H9 (cell line): ENCODE results near the gene DCLK2. TPM values are rescaled to one million over a fixed set of nuclear protein-coding genes. Genes with fewer than 3 reads are reported as not detected.

Experiments
- DNase-seq: peaks from one replicate; pipeline ENCODE4 v3.0.0-alpha.2; 2017
- H2AFZ ChIP-seq: one replicate; pipeline ENCODE4 v1.6.1; 2013; ENCODE audit warnings: mild to moderate bottlenecking, low read length, control low read depth, moderate library complexity
- H2AK5ac ChIP-seq: 2 replicates; pipeline ENCODE4 v1.6.1; 2013; ENCODE audit warnings: low read length, control low read depth, mixed read lengths; ENCODE audit not compliant: insufficient read length
- H2BK120ac ChIP-seq: one replicate; pipeline ENCODE4 v1.6.1; 2013; ENCODE audit warnings: low read depth, mild to moderate bottlenecking, low read length, control low read depth, inconsistent platforms; ENCODE audit not compliant: poor library complexity, severe bottlenecking
- H2BK12ac ChIP-seq: 2 replicates; pipeline ENCODE4 v1.6.1; 2013; ENCODE audit warnings: low read length, control low read depth, mixed read lengths, low read depth; ENCODE audit not compliant: insufficient read length
- H2BK15ac ChIP-seq: 2 replicates; pipeline ENCODE4 v1.6.1; 2013; ENCODE audit warnings: low read depth, low read length, control low read depth
- H2BK20ac ChIP-seq: one replicate; pipeline ENCODE4 v1.6.1; 2013; ENCODE audit warnings: low read depth, mild to moderate bottlenecking, low read length, control low read depth, inconsistent platforms; ENCODE audit not compliant: poor library complexity, severe bottlenecking
- H2BK5ac ChIP-seq: 2 replicates; pipeline ENCODE4 v1.6.1; 2013; ENCODE audit warnings: low read length, control low read depth, mixed read lengths; ENCODE audit not compliant: insufficient read length
- H3K14ac ChIP-seq: 2 replicates; pipeline ENCODE4 v1.6.1; 2013; ENCODE audit warnings: low read length, control low read depth; ENCODE audit not compliant: insufficient read depth
- H3K18ac ChIP-seq: 2 replicates; pipeline ENCODE4 v1.6.1; 2013; ENCODE audit warnings: low read depth, mild to moderate bottlenecking, mixed read lengths, low read length, control low read depth; ENCODE audit not compliant: insufficient read length
- H3K23ac ChIP-seq: 2 replicates; pipeline ENCODE4 v1.6.1; 2013; ENCODE audit warnings: low read length, control low read depth, mixed read lengths, low read depth; ENCODE audit not compliant: insufficient read length
- H3K23me2 ChIP-seq: 2 replicates; pipeline ENCODE4 v1.6.1; 2013; ENCODE audit warnings: low read depth, mild to moderate bottlenecking, mixed read lengths, low read length, control low read depth; ENCODE audit not compliant: insufficient read length, poor library complexity, severe bottlenecking
- H3K27ac ChIP-seq: 2 replicates; pipeline ENCODE4 v1.5.1; 2013; ENCODE audit warnings: low read length, control low read depth, mixed read lengths, low read depth; ENCODE audit not compliant: insufficient read length
- H3K27me3 ChIP-seq: 2 replicates; pipeline ENCODE4 v1.6.1; 2013; ENCODE audit warnings: low read length, control low read depth, inconsistent platforms; ENCODE audit not compliant: insufficient read depth
- H3K4ac ChIP-seq: 2 replicates; pipeline ENCODE4 v1.6.1; 2013; ENCODE audit warnings: low read depth, mild to moderate bottlenecking, control low read depth, inconsistent platforms, low read length, moderate library complexity
- H3K4me1 ChIP-seq: 2 replicates; pipeline ENCODE4 v1.6.1; 2013; ENCODE audit warnings: low read length, control low read depth, inconsistent platforms; ENCODE audit not compliant: insufficient read depth
- H3K4me2 ChIP-seq: 2 replicates; pipeline ENCODE4 v1.6.1; 2013; ENCODE audit warnings: low read length, control low read depth, mixed read lengths; ENCODE audit not compliant: insufficient read length, insufficient read depth
- H3K56ac ChIP-seq: 2 replicates; pipeline ENCODE4 v1.6.1; 2013; ENCODE audit warnings: low read depth, mild to moderate bottlenecking, mixed read lengths, low read length, control low read depth; ENCODE audit not compliant: insufficient read length
- H3K79me1 ChIP-seq: 2 replicates; pipeline ENCODE4 v1.6.1; 2013; ENCODE audit warnings: low read depth, mild to moderate bottlenecking, moderate library complexity, low read length, control low read depth, inconsistent platforms; ENCODE audit not compliant: insufficient read depth, poor library complexity, severe bottlenecking
- H3K79me2 ChIP-seq: 2 replicates; pipeline ENCODE4 v1.6.1; 2013; ENCODE audit warnings: low read length, control low read depth, inconsistent platforms; ENCODE audit not compliant: insufficient read depth
- H3K9ac ChIP-seq: 2 replicates; pipeline ENCODE4 v1.6.1; 2013; ENCODE audit warnings: low read length, control low read depth, mixed read lengths; ENCODE audit not compliant: insufficient read length; ENCODE audit errors: extremely low read depth
- H3K9me3 ChIP-seq: one replicate; pipeline ENCODE4 v1.6.1; 2013; ENCODE audit warnings: low read depth, low read length, inconsistent platforms; ENCODE audit not compliant: control insufficient read depth
- H3T11ph ChIP-seq: one replicate; pipeline ENCODE4 v1.6.1; 2013; ENCODE audit warnings: mild to moderate bottlenecking, low read length, control low read depth, inconsistent platforms
- H4K20me1 ChIP-seq: one replicate; pipeline ENCODE4 v1.6.1; 2013; ENCODE audit not compliant: control insufficient read depth, insufficient read length, insufficient read depth
- H4K5ac ChIP-seq: 2 replicates; pipeline ENCODE4 v1.6.1; 2013; ENCODE audit warnings: low read depth, mild to moderate bottlenecking, mixed read lengths, low read length, control low read depth; ENCODE audit not compliant: insufficient read length
- H4K8ac ChIP-seq: replicated peaks from 2 replicates; pipeline ENCODE4 v1.6.1; 2013; ENCODE audit warnings: low read length, control low read depth, mixed read lengths, low read depth; ENCODE audit not compliant: insufficient read length
- H4K91ac ChIP-seq: 2 replicates; pipeline ENCODE4 v1.6.1; 2013; ENCODE audit warnings: low read depth, mild to moderate bottlenecking, moderate library complexity, mixed read lengths, low read length, control low read depth; ENCODE audit not compliant: insufficient read length
- H3K27ac Mint-ChIP-seq, 3 experiments: 2 replicates in 2 of 3; 3 replicates in 1 of 3; pipeline ENCODE4 v1.8.0; 2020 to 2021; ENCODE audit warnings: mixed read lengths in 3 of 3, mild to moderate bottlenecking in 1 of 3, moderate library complexity in 1 of 3
- H3K27me3 Mint-ChIP-seq: 2 replicates; pipeline ENCODE4 v1.8.0; 2021; ENCODE audit warnings: low read depth, mild to moderate bottlenecking, moderate library complexity, mixed read lengths
- H3K36me3 Mint-ChIP-seq, 3 experiments: 2 replicates in 2 of 3; 3 replicates in 1 of 3; pipeline ENCODE4 v1.8.0; 2020 to 2021; ENCODE audit warnings: low read depth in 3 of 3, mixed read lengths in 3 of 3; ENCODE audit not compliant: insufficient read depth in 1 of 3
- H3K4me1 Mint-ChIP-seq, 2 experiments: 2 replicates each; pipeline ENCODE4 v1.8.0; 2020; ENCODE audit warnings: mixed read lengths in 2 of 2
- H3K4me3 Mint-ChIP-seq, 2 experiments: 2 replicates in 1 of 2; 3 replicates in 1 of 2; pipeline ENCODE4 v1.8.0; 2020 to 2021; ENCODE audit warnings: mild to moderate bottlenecking in 2 of 2, mixed read lengths in 2 of 2, moderate library complexity in 1 of 2
- H3K9me3 Mint-ChIP-seq, 2 experiments: 2 replicates in 1 of 2; 3 replicates in 1 of 2; pipeline ENCODE4 v1.8.0; 2020; ENCODE audit warnings: mild to moderate bottlenecking in 2 of 2, mixed read lengths in 2 of 2, moderate library complexity in 1 of 2
- WGBS: extraction: QIAGEN DNeasy Blood & Tissue Kit; methylation state at CpG from one replicate; pipeline ENCODE4 v1.1.7; 2013; ENCODE audit warnings: missing lambda C conversion rate, low lambda C conversion rate, mixed read lengths; ENCODE audit not compliant: insufficient read length; ENCODE audit errors: extremely low coverage; 5-methylcytosine and 5-hydroxymethylcytosine counted together
- total RNA-seq: library from RNA; stranded (reverse); gene quantifications from 2 replicates; pipeline ENCODE4 v1.2.1, GENCODE V29; 2021
- TF ChIP-seq, protein P1 (sequence below): fragments of 200-600 bp; sonication (generic); conservative IDR thresholded peaks from 3 replicates; pipeline ENCODE4 v1.8.0; 2021; ENCODE audit warnings: antibody characterized with exemption, mild to moderate bottlenecking

Gene DCLK2
- total RNA-seq, 1 experiment from 2014 or later = 0.33 TPM

DNA sequence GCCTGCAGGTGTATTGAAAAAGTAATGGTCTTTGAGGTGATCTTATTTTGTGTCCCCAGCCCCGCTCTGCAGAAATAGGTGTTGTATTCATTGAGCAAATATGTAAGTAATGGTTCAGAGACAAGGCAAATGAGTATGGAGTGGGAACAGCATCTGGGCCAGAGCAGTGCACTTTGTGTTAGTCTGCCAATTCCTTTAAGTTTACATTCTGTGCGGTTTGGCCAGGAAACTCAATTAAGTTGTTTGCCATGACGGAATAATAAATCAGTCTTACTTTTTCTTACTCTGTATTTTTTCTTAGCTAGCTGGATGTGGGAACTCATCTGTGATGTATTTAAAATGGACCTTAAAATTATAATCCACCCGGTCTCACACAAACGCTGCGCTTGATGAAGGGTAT, 12.6 kb downstream of the DCLK2 start:
- no peak overlapping the region for H3K56ac ChIP-seq
- Mint-ChIP-seq H3K27me3 (no peaks in the 10 kb centered on the region; the same call in none of the 2 replicates), H3K9me3 (no peaks in the 10 kb centered on the region; a peak in 1 of 5 replicates), H3K27ac (no peak overlapping the region), H3K4me1 (no peaks in the 10 kb centered on the region), H3K4me3 (no peak overlapping the region), H3K36me3 (no peaks in the 10 kb centered on the region)
- no peak for DNase-seq
- H2AK5ac ChIP-seq = no peak overlapping the region
- H3K18ac ChIP-seq = no peak overlapping the region
- H3K9ac ChIP-seq = no peak overlapping the region
- TF ChIP-seq, protein P1, sequence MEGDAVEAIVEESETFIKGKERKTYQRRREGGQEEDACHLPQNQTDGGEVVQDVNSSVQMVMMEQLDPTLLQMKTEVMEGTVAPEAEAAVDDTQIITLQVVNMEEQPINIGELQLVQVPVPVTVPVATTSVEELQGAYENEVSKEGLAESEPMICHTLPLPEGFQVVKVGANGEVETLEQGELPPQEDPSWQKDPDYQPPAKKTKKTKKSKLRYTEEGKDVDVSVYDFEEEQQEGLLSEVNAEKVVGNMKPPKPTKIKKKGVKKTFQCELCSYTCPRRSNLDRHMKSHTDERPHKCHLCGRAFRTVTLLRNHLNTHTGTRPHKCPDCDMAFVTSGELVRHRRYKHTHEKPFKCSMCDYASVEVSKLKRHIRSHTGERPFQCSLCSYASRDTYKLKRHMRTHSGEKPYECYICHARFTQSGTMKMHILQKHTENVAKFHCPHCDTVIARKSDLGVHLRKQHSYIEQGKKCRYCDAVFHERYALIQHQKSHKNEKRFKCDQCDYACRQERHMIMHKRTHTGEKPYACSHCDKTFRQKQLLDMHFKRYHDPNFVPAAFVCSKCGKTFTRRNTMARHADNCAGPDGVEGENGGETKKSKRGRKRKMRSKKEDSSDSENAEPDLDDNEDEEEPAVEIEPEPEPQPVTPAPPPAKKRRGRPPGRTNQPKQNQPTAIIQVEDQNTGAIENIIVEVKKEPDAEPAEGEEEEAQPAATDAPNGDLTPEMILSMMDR = no peak
- no peak overlapping the region for H3K14ac ChIP-seq
- H3K79me2 ChIP-seq = no peaks in the 10 kb centered on the region
- no peak overlapping the region for H3K4me2 ChIP-seq
- H2BK120ac ChIP-seq = no peak overlapping the region
- no peaks in the 10 kb centered on the region for H3K9me3 ChIP-seq
- H3T11ph ChIP-seq = no peak overlapping the region
- H3K23ac ChIP-seq = no peak overlapping the region
- WGBS = no CpG with 5 or more reads among the region's 6 CpGs
- no peak overlapping the region for H2AFZ ChIP-seq
- no peak overlapping the region for H2BK12ac ChIP-seq
- H4K91ac ChIP-seq = no peak overlapping the region
- no peaks in the 10 kb centered on the region for H3K4me1 ChIP-seq
- H3K79me1 ChIP-seq = no peaks in the 10 kb centered on the region
- H4K5ac ChIP-seq = no peak overlapping the region
- H4K20me1 ChIP-seq = no peaks in the 10 kb centered on the region
- H3K23me2 ChIP-seq = no peaks in the 10 kb centered on the region
- no peak overlapping the region for H2BK15ac ChIP-seq
- H3K27ac ChIP-seq = no peak overlapping the region
- H3K27me3 ChIP-seq = no peaks in the 10 kb centered on the region
- H4K8ac ChIP-seq = no peak overlapping the region
- no peak overlapping the region for H3K4ac ChIP-seq
- H2BK5ac ChIP-seq = no peak overlapping the region
- no peak overlapping the region for H2BK20ac ChIP-seq
